Caco-2 (cell line): ENCODE results near the gene TMEM116. TPM values are rescaled to one million over a fixed set of nuclear protein-coding genes. Genes with fewer than 3 reads are reported as not detected.

ENCODE experiments used
- BruUV-seq: library from RNA; stranded (reverse); fragments of 400-500 nt; replicated peaks from 2 replicates; lab custom pipeline; 2021; lab: Mats Ljungman, UMichigan
- CTCF ChIA-PET: fragments of 300-600 bp; sonication (Branson Sonifier 250); formaldehyde crosslinking; loops from one replicate; lab custom pipeline; 2022; ENCODE audit warnings: antibody characterized with exemption; lab: Charles Lee
- POLR2A ChIA-PET: fragments of 300-600 bp; sonication (Branson Sonifier 250); formaldehyde crosslinking; loops from one replicate; lab custom pipeline; 2022; ENCODE audit warnings: antibody characterized with exemption; lab: Charles Lee
- DNase-seq, 2 experiments: peaks; one replicate each; pipeline versions ENCODE4 v3.0.0 to v3.0.0-alpha.2; 2020 to 2022
- H3K27me3 ChIP-seq: replicated peaks from 2 replicates; pipeline ENCODE4 v1.6.0; 2011; ENCODE audit warnings: low read length; ENCODE audit not compliant: control insufficient read depth, insufficient read depth
- H3K36me3 ChIP-seq: 2 replicates; pipeline ENCODE4 v1.5.1; 2011; ENCODE audit warnings: low read length; ENCODE audit not compliant: control insufficient read depth, insufficient read depth
- H3K4me1 ChIP-seq: fragments of 250-450 bp; sonication (Bioruptor Pico); 2 replicates; pipeline ENCODE4 v1.5.1; 2020; ENCODE audit warnings: mild to moderate bottlenecking
- H3K4me3 ChIP-seq: 2 replicates; pipeline ENCODE4 v1.5.1; 2011; ENCODE audit warnings: low read depth, mild to moderate bottlenecking, control low read depth, low read length
- H3K9me3 ChIP-seq: fragments of 250-450 bp; sonication (Bioruptor Pico); 2 replicates; pipeline ENCODE4 v1.5.1; 2020; ENCODE audit warnings: mild to moderate bottlenecking, moderate library complexity
- H3K27ac Mint-ChIP-seq: one replicate; pipeline ENCODE4 v1.8.0; 2022; ENCODE audit warnings: mixed read lengths; ENCODE audit not compliant: unreplicated experiment
- H3K27me3 Mint-ChIP-seq: one replicate; pipeline ENCODE4 v1.8.0; 2022; ENCODE audit warnings: mixed read lengths; ENCODE audit not compliant: insufficient read depth, unreplicated experiment
- H3K36me3 Mint-ChIP-seq: one replicate; pipeline ENCODE4 v1.8.0; 2022; ENCODE audit warnings: mild to moderate bottlenecking, mixed read lengths; ENCODE audit not compliant: insufficient read depth, unreplicated experiment
- H3K4me1 Mint-ChIP-seq: one replicate; pipeline ENCODE4 v1.8.0; 2022; ENCODE audit warnings: low read depth, mixed read lengths; ENCODE audit not compliant: unreplicated experiment
- H3K4me3 Mint-ChIP-seq: one replicate; pipeline ENCODE4 v1.8.0; 2022; ENCODE audit warnings: mild to moderate bottlenecking, moderate library complexity, mixed read lengths; ENCODE audit not compliant: unreplicated experiment
- H3K9me3 Mint-ChIP-seq: one replicate; pipeline ENCODE4 v1.8.0; 2022; ENCODE audit warnings: mixed read lengths; ENCODE audit not compliant: unreplicated experiment
- CTCF ChIP-seq, 2 experiments: fragments of 200-600 bp in 1 of 2; IDR thresholded peaks; 1 replicate in 1 of 2; 2 replicates in 1 of 2; pipeline versions ENCODE4 v1.5.1 to v1.8.0; 2011 to 2022; ENCODE audit warnings: antibody characterized with exemption in 1 of 2, control low read depth in 1 of 2, inconsistent platforms in 1 of 2, low read depth in 1 of 2, low read length in 1 of 2, mild to moderate bottlenecking in 1 of 2, moderate library complexity in 1 of 2; ENCODE audit not compliant: insufficient read depth in 1 of 2, severe bottlenecking in 1 of 2, unreplicated experiment in 1 of 2
- intact Hi-C: fragments of 100-400 bp; cut with micrococcal nuclease; formaldehyde crosslinking; loops from one replicate; pipeline ENCODE4 v1.10.0; 2022; ENCODE audit not compliant: unreplicated experiment
- microRNA-seq: library from miRNA; unstranded; fragments of <30 nt; microRNA quantifications from one replicate; pipeline ENCODE4 v1.2.0, GENCODE V29; 2022
- total RNA-seq: library from RNA; stranded (reverse); gene quantifications from 2 replicates; pipeline ENCODE4 v1.2.3, GENCODE V29; 2022

The TMEM116 gene
- total RNA-seq, 1 experiment from 2014 or later: 11.0 TPM

- DNase-seq: no peak
- H3K27me3 Mint-ChIP-seq: no peaks in the 10 kb centered on the region
- Histone ChIP-seq H3K36me3 (peaks cover 5% of the 10 kb centered on the region), H3K4me3 (no peak overlapping the region), H3K27me3 (no peaks in the 10 kb centered on the region), H3K4me1 (no peaks in the 10 kb centered on the region), H3K9me3 (no peaks in the 10 kb centered on the region)
- H3K9me3 Mint-ChIP-seq: no peaks in the 10 kb centered on the region
- TF ChIP-seq CTCF (IDR thresholded peaks at IDR 0.05; ENCODE audit: insufficient read depth in 1 of 2, low read depth in 1 of 2, low read length in 1 of 2, severe bottlenecking in 1 of 2, unreplicated experiment in 1 of 2): no peak
- H3K27ac Mint-ChIP-seq: no peak overlapping the region
- H3K36me3 Mint-ChIP-seq: peaks cover 81% of the 10 kb centered on the region
- CTCF ChIA-PET: no interaction called here
- no peak overlapping the region for H3K4me3 Mint-ChIP-seq
- intact Hi-C loops: no loop called here
- POLR2A ChIA-PET: no interaction called here
- H3K4me1 Mint-ChIP-seq: no peaks in the 10 kb centered on the region
- no TSS peak for BruUV-seq
Measured at GRCh38 chr12:111886662-111887545, 126.1 kb downstream of the TMEM116 start.

- Mint-ChIP-seq H3K27ac (no peak overlapping the region), H3K36me3 (peaks cover 86% of the 10 kb centered on the region), H3K4me1 (no peaks in the 10 kb centered on the region), H3K4me3 (no peak overlapping the region), H3K9me3 (no peaks in the 10 kb centered on the region), H3K27me3 (no peaks in the 10 kb centered on the region)
- DNase-seq: no peak
- TF ChIP-seq CTCF (IDR thresholded peaks at IDR 0.05; ENCODE audit: insufficient read depth in 1 of 2, low read depth in 1 of 2, low read length in 1 of 2, severe bottlenecking in 1 of 2, unreplicated experiment in 1 of 2): no peak
- no TSS peak for BruUV-seq
- Histone ChIP-seq H3K9me3 (no peaks in the 10 kb centered on the region), H3K4me3 (no peak overlapping the region), H3K36me3 (peaks cover 3% of the 10 kb centered on the region), H3K4me1 (no peaks in the 10 kb centered on the region), H3K27me3 (no peaks in the 10 kb centered on the region)
- ChIA-PET POLR2A (no interaction called here), CTCF (no interaction called here)
- intact Hi-C loops: no loop called here
Measured at GRCh38 chr12:111881716-111882115, 131.2 kb downstream of the TMEM116 start.

Small RNA genes lying within 50 kb of the gene (microRNA-seq; reads per million reads assigned to microRNA genes)
- gene MIR3657: not detected

Other genes with a start within 250 kb of the TMEM116 start
- 170 and 196 TPM in 2 replicates for gene ALDH2, start 246.2 kb downstream of the TMEM116 start, total RNA-seq
- 89.5 and 90.1 TPM in 2 replicates for gene MAPKAPK5, start 170.9 kb downstream of the TMEM116 start, total RNA-seq
- 226 and 231 TPM in 2 replicates for gene ERP29, start 261 bp upstream of the TMEM116 start, total RNA-seq
- 41.0 and 42.3 TPM in 2 replicates for gene NAA25, start 95.6 kb upstream of the TMEM116 start, total RNA-seq
- gene TRAFD1, start 112.4 kb upstream of the TMEM116 start, total RNA-seq: 25.5 and 26.5 TPM in 2 replicates